Testis (tissue), 2 donors: ENCODE measurements around the gene FBN2.

Experiments
- POLR2A ChIP-seq: fragments of 450-650 bp; IDR thresholded peaks from one replicate; pipeline ENCODE4 v1.6.1; 2017; ENCODE audit warnings: antibody characterized with exemption, mild to moderate bottlenecking, moderate library complexity
- TF ChIP-seq, protein P1 (sequence below), 3 experiments: fragments of 450-650 bp in 2 of 3; fragments of 200-600 bp in 1 of 3; sonication (generic) in 1 of 3; IDR thresholded peaks; one replicate each; pipeline ENCODE4 v1.5.1; 2016 to 2019; ENCODE audit warnings: antibody characterized with exemption in 3 of 3, mild to moderate bottlenecking in 2 of 3, moderate library complexity in 1 of 3

DNA sequence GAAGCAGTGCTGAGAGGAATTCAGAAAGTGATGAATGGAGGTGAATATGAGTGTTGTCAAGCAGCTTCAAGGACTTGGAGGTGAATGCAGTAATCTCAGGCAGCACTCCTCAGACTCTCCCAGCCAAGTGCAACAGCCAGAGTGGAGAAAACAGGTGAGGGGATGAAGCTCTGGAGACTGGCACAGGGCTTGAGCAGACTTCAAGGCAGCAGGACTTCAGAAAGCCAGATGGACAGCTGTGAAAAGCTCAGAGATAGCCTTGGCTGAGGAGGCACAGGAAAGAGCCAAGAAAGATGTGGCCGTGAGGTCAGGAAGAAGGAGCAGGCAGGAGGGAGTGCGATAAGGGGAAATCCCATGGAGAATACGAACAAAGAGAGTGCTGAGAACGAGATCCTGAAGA is 194.9 kb downstream of the FBN2 start:
- no peak for TF ChIP-seq POLR2A
- TF ChIP-seq, protein P1, sequence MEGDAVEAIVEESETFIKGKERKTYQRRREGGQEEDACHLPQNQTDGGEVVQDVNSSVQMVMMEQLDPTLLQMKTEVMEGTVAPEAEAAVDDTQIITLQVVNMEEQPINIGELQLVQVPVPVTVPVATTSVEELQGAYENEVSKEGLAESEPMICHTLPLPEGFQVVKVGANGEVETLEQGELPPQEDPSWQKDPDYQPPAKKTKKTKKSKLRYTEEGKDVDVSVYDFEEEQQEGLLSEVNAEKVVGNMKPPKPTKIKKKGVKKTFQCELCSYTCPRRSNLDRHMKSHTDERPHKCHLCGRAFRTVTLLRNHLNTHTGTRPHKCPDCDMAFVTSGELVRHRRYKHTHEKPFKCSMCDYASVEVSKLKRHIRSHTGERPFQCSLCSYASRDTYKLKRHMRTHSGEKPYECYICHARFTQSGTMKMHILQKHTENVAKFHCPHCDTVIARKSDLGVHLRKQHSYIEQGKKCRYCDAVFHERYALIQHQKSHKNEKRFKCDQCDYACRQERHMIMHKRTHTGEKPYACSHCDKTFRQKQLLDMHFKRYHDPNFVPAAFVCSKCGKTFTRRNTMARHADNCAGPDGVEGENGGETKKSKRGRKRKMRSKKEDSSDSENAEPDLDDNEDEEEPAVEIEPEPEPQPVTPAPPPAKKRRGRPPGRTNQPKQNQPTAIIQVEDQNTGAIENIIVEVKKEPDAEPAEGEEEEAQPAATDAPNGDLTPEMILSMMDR (IDR thresholded peaks at IDR 0.05): no peak
